ENCODE measurements around the gene ARRB2.

- TF ChIP-seq EZH2 (IDR thresholded peaks at IDR 0.05; ENCODE audit: insufficient read depth, poor library complexity, severe bottlenecking): no peak
- TF ChIP-seq EZH2phosphoT487 (IDR thresholded peaks at IDR 0.05; ENCODE audit: insufficient read depth, low read depth): no peak
These were observed 31.9 kb upstream of the ARRB2 start for GRCh38 chr17:4678448-4679026.
